Fibroblast of the aortic adventitia (primary cell): ENCODE data around the gene CALCOCO2. TPM values are rescaled to one million over a fixed set of nuclear protein-coding genes. Genes with fewer than 3 reads are reported as not detected.

Experiments
- DNase-seq: peaks from one replicate; pipeline ENCODE4 v3.0.0-alpha.2; 2010; ENCODE audit warnings: low read depth
- H3K4me3 ChIP-seq: 2 replicates; pipeline ENCODE4 v1.5.1; 2011; ENCODE audit warnings: low read depth, mild to moderate bottlenecking, control low read depth, low read length, moderate library complexity
- CTCF ChIP-seq: IDR thresholded peaks from 2 replicates; pipeline ENCODE4 v1.5.1; 2011; ENCODE audit warnings: mild to moderate bottlenecking, low read length, control low read depth, inconsistent platforms; ENCODE audit not compliant: insufficient read depth
- total RNA-seq: library from RNA; depleted of rRNA; stranded (reverse); fragments of >200 nt; gene quantifications from 2 replicates; pipeline ENCODE4 v1.2.3, GENCODE V29; 2012; ENCODE audit warnings: low replicate concordance

Gene CALCOCO2
- total RNA-seq, 1 donor: 73.8 TPM

GRCh38 chr17:48873696-48874443 is 43.0 kb downstream of the CALCOCO2 start:
- DNase-seq: no peak

DNA sequence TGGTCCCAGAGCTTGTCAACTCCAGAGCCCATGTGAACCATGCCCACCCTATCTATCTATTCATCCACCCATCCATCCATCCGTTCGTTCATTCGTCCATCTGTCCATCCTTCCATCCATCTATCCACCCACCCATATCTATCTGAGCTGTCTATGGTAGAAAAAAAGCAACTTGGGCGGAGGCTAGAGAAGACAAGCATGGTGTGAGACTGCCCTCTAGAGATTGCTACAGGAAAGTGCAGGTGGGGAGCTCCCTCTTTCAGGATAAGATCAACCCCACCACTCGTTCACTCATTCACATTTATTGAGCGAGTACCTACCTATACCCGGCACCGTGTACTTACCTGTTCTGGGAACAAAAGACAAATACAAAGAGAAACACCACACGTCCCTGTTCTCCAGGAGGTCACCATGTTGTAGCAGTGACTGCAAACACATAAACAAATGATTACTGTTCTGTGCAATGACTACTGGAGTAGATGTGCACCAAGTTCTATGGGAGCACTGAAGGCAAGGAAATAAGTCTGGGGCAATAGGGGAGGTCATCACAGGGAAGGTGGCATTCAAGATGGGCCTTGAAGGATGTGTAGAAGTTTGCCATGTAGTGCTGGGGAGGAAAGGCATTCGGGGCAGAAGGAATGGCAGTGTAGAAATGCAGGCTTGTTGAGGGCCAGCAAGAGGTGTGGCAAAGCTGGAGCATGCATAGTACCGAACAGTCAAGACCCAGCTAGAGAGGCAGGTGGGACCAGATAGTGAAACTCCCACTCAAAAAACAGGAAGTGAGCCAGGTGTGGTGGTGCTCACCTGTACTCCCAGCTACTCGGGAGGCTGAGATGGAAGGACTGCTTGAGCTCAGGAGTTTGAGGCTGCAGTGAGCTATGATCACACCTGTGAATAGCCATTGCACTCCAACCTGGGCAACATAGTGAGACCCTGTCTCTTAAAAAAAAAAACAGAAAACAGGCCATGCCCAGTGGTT is 48.4 kb downstream of the CALCOCO2 start:
- TF ChIP-seq CTCF: peak; percentile 94

More at GRCh38 chr17:48873696-48874443, 43.0 kb downstream of the CALCOCO2 start:
- H3K4me3 ChIP-seq: no peak overlapping the region
- no peak for TF ChIP-seq CTCF

DNA sequence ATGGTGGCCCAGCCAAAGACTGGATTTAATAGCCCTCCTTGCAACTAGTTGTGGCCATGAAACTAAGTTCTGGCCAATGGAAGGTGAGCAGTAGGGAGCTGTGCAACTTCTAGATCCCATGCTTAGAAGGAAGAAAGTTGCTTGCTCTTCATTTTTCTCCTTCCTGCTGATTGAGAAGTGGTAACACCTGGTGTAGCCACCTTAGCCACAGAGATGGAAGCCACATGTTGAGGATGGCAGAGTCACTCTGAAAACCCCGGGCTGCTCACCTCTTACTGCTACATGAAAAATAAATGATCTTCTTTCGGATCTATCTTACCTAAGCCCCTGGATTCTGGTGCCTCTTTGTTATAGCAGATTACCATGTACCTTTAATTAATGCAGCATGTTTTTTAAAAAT is 51.4 kb downstream of the CALCOCO2 start:
- TF ChIP-seq CTCF: no peak
- DNase-seq: no peak
- no peak overlapping the region for H3K4me3 ChIP-seq

More for the DNA sequence above, 48.4 kb downstream of the CALCOCO2 start:
- DNase-seq: peak; percentile 77
- no peak overlapping the region for H3K4me3 ChIP-seq

- no peak overlapping the region for H3K4me3 ChIP-seq
- TF ChIP-seq CTCF: no peak
- no peak for DNase-seq
Measured at GRCh38 chr17:48883171-48883570, 52.3 kb downstream of the CALCOCO2 start.

GRCh38 chr17:48890086-48890485 is 59.3 kb downstream of the CALCOCO2 start:
- no peak for DNase-seq
- no peak overlapping the region for H3K4me3 ChIP-seq
- TF ChIP-seq CTCF: no peak

DNA sequence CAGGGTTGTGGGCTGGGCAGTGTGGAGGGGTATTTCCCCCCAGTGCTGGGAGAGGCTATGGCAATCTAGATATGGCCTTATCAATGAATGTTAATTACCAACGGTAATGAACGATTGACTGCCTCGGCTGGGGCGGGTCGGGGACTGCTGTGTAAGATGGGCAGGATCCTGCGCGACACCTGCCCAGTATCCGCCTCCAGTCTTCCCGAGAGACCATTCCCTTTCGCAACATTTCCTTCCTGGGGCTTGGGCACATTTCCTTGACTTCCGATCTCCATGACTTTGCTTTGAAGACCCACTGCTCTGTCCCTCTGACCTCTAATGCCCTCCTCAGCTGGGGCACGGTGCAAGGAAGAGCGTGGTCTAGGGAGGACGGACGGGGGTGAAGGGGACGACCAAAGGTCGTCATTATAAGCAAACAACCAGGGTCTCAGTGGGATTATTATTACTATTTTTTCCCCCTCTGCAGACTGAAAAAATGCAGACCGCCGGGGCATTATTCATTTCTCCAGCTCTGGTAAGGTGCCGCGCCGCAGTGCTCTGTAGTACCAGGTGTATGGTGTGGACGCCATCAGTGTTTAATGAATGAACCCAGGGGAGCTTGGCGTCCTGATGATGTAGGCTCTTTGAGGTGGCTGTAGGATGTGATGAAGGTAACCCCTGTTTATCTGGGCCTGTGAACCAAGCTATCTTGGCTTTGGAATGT is 62.3 kb downstream of the CALCOCO2 start:
- H3K4me3 ChIP-seq: peak overlapping the region; percentile 100
- TF ChIP-seq CTCF: no peak
- DNase-seq: no peak
